Tibial artery (tissue), 4 donors: Measurements from ENCODE around the gene EMID1.

ENCODE experiments used
- DNase-seq, 2 donors: peaks; one replicate each; pipeline ENCODE4 v3.0.0-alpha.2; 2019
- H3K27ac ChIP-seq, 2 donors: fragments of 200-600 bp; sonication (generic) in 1 of 2; 1 replicate in 1 of 2; 2 replicates in 1 of 2; pipeline ENCODE4 v1.5.1; 2018 to 2019; ENCODE audit warnings: mild to moderate bottlenecking in 1 of 2
- H3K27me3 ChIP-seq, 2 donors: fragments of 200-600 bp; sonication (generic) in 1 of 2; one replicate each; pipeline versions ENCODE4 v1.5.1 to v1.6.0; 2016 to 2019
- H3K36me3 ChIP-seq, 3 donors: fragments of 200-600 bp; sonication (generic) in 2 of 3; one replicate each; pipeline ENCODE4 v1.5.1; 2016 to 2019; ENCODE audit warnings: mild to moderate bottlenecking in 2 of 3
- H3K4me1 ChIP-seq, 4 donors: fragments of 200-600 bp; sonication (generic) in 2 of 4; 1 replicate in 3 of 4; 2 replicates in 1 of 4; pipeline ENCODE4 v1.5.1; 2016 to 2019
- H3K4me3 ChIP-seq, 2 donors: fragments of 200-600 bp; sonication (generic) in 1 of 2; 1 replicate in 1 of 2; 2 replicates in 1 of 2; pipeline ENCODE4 v1.5.1; 2018 to 2019; ENCODE audit warnings: mild to moderate bottlenecking in 2 of 2
- H3K9me3 ChIP-seq, 3 donors: fragments of 200-600 bp; sonication (generic) in 1 of 3; one replicate each; pipeline ENCODE4 v1.5.1; 2016 to 2019
- intact Hi-C: fragments of 100-400 bp; cut with DNase I; formaldehyde crosslinking; loops from one replicate; pipeline ENCODE4 v1.15.0; 2023; ENCODE audit warnings: low total_unique reads
- TF ChIP-seq, protein P1 (sequence below), 2 experiments: fragments of 200-600 bp in 1 of 2; fragments of 450-650 bp in 1 of 2; IDR thresholded peaks; one replicate each; pipeline ENCODE4 v1.5.1; 2017 to 2019; ENCODE audit warnings: antibody characterized with exemption in 2 of 2, mild to moderate bottlenecking in 1 of 2, moderate library complexity in 1 of 2

EMID1 gene

DNA sequence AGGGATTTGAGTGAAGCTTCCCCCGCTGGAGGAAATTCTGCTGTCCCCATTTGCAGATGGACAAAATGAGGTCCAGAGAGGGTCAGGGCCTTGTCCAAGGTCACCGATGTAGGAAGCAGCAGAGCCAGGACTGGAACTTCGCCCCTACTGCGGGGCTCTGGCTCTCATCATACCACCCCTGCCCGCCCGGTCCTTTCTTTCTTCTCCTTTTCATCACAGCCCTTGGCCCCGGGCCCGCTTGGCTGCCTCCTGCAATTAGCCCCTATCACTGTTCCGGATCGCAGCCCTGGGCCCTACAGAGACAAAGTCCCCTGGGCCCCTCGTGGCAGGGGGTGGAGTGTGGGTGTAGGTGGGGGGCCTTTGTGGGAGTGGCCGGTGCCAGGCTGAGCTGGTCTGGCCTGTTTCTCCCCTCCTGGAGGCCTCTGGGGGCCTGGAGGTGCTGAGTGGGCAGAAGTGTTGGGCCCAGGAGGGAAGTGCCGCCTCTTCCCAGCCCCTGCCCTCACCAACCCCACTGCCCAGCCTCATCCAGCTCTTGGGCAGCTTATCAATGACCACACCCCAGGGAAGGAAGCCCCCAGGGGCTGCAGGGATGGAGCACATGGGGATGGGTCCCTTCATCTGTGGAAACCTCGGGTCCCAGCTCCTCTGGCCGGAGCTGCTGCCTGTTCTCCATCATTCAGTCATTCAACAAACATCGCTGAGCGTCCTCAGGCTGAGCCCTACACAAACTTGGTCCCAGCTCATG lies 3.4 kb downstream of the EMID1 start:
- H3K36me3 ChIP-seq: no peaks in the 10 kb centered on the region
- H3K9me3 ChIP-seq: no peaks in the 10 kb centered on the region
- intact Hi-C loops: no loop called here
- peak; percentile 65 to 68 for DNase-seq
- H3K4me1 ChIP-seq: peaks cover 0 to 10% (median 7%) of the 10 kb centered on the region in 4 donors
- H3K27ac ChIP-seq: no peak overlapping the region
- TF ChIP-seq, protein P1, sequence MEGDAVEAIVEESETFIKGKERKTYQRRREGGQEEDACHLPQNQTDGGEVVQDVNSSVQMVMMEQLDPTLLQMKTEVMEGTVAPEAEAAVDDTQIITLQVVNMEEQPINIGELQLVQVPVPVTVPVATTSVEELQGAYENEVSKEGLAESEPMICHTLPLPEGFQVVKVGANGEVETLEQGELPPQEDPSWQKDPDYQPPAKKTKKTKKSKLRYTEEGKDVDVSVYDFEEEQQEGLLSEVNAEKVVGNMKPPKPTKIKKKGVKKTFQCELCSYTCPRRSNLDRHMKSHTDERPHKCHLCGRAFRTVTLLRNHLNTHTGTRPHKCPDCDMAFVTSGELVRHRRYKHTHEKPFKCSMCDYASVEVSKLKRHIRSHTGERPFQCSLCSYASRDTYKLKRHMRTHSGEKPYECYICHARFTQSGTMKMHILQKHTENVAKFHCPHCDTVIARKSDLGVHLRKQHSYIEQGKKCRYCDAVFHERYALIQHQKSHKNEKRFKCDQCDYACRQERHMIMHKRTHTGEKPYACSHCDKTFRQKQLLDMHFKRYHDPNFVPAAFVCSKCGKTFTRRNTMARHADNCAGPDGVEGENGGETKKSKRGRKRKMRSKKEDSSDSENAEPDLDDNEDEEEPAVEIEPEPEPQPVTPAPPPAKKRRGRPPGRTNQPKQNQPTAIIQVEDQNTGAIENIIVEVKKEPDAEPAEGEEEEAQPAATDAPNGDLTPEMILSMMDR (IDR thresholded peaks at IDR 0.05): no peak
- peaks cover 0 to 35% of the 10 kb centered on the region in 2 donors for H3K27me3 ChIP-seq
- no peak overlapping the region for H3K4me3 ChIP-seq

DNA sequence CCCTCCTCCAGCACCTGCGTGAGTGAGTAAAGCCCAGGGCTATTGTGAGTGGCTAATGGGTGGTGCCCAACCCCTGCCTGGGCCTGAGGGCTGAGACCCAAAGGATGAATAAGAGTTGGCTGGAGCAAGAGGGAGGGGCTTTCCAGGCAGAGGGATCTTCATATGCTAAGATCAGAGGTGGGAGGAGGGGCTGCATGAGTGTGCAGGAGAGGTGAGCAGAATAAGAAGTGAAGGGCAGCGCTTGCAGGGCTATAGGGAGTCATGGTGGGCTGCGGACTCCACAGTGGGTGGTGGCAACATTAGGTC lies 3.9 kb downstream of the EMID1 start:
- no peak for DNase-seq
- peaks cover 0 to 10% (median 7%) of the 10 kb centered on the region in 4 donors for H3K4me1 ChIP-seq
- TF ChIP-seq, protein P1 (IDR thresholded peaks at IDR 0.05): no peak
- intact Hi-C loops: no loop called here
- no peaks in the 10 kb centered on the region for H3K36me3 ChIP-seq
- H3K27ac ChIP-seq: no peak overlapping the region
- peaks cover 0 to 35% of the 10 kb centered on the region in 2 donors for H3K27me3 ChIP-seq
- H3K4me3 ChIP-seq: no peak overlapping the region
- no peaks in the 10 kb centered on the region for H3K9me3 ChIP-seq

DNA sequence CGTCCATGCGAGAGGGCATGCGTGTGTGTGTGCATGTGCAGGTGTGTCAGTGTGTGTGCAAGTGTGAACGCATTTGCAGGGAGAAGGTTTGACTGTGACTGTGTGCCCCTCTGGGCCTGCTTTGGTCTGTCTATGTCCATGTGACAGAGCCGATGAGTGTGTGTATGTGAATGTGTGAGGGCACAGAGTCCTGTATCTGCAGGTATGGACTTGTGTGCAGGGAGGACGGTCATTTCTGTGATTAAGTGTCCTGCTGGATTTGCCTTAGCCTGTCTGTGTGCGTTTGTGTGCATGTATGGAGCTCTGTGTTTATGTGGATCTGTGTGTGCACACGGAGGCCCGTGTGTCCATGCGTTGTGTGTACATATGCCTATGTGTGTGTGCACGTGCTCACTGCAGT lies 5.4 kb downstream of the EMID1 start:
- Histone ChIP-seq H3K36me3 (no peaks in the 10 kb centered on the region), H3K9me3 (no peaks in the 10 kb centered on the region), H3K4me1 (peaks cover 0 to 5% (median 4%) of the 10 kb centered on the region in 4 donors), H3K27me3 (peaks cover 0 to 23% of the 10 kb centered on the region in 2 donors), H3K27ac (no peak overlapping the region), H3K4me3 (no peak overlapping the region)
- TF ChIP-seq, protein P1 (IDR thresholded peaks at IDR 0.05): no peak
- no peak for DNase-seq
- intact Hi-C loops: no loop called here

DNA sequence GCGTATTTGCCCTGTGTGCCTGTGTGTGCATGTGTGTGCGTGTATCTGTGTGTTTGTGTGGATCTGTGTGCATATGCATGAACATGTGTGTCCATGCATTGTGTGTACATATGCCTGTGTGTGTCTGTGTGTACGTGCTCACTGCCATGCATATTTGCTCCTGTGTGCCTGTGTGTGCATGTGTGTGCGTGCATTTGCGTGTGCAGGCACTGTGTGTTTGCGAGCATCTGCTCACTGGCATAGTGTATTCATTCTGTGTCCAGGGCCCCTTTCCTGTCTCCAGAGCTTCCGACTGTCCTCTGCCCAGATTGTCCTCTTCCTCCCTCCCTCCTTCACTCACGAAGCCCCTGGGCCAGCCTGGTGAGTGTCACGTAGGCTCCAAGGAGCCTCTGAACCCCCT lies 5.8 kb downstream of the EMID1 start:
- Histone ChIP-seq H3K4me3 (no peak overlapping the region), H3K4me1 (peaks cover 0 to under 1% (median under 1%) of the 10 kb centered on the region in 4 donors), H3K27me3 (peaks cover 0 to 19% of the 10 kb centered on the region in 2 donors), H3K27ac (no peak overlapping the region), H3K36me3 (no peaks in the 10 kb centered on the region), H3K9me3 (no peaks in the 10 kb centered on the region)
- TF ChIP-seq, protein P1 (IDR thresholded peaks at IDR 0.05): no peak
- DNase-seq: no peak
- intact Hi-C loops: no loop called here

DNA sequence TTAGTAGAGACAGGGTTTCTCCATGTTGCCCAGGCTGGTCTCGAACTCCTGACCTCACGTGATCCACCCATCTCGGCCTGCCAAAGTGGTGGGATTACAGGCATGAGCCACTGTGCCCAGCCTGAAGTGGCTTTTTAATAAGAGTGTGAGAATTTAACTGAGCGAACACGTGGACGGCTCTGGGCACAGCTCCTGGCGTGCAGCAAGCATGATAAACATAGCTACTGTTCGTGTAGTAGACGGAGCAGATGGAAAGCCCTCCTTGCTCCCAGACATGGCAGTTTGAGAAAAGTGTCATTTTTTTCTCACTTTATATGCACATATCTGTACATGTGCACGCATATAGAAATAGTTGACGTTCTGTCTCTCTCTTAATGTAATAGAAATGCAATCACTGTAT lies 7.0 kb downstream of the EMID1 start:
- TF ChIP-seq, protein P1 (IDR thresholded peaks at IDR 0.05): no peak
- Histone ChIP-seq H3K9me3 (no peaks in the 10 kb centered on the region), H3K4me3 (no peak overlapping the region), H3K4me1 (no peaks in the 10 kb centered on the region), H3K36me3 (no peaks in the 10 kb centered on the region), H3K27me3 (peaks cover 0 to 7% of the 10 kb centered on the region in 2 donors), H3K27ac (no peak overlapping the region)
- intact Hi-C loops: no loop called here
- no peak for DNase-seq
